Common myeloid progenitor, CD34-positive (primary cell): ENCODE results near the gene NTN3.

Experiments
- CTCF ChIA-PET: fragments of 350-600 bp; sonication (Branson Sonifier 250); formaldehyde crosslinking; loops from one replicate; lab custom pipeline; 2021; ENCODE audit warnings: antibody characterized with exemption; lab: Charles Lee
- POLR2A ChIA-PET: fragments of 350-600 bp; sonication (Branson Sonifier 250); formaldehyde crosslinking; loops from one replicate; lab custom pipeline; 2021; ENCODE audit warnings: antibody characterized with exemption; lab: Charles Lee
- DNase-seq, 3 donors: peaks; one replicate each; pipeline versions ENCODE4 v3.0.0 to v3.0.0-alpha.2; 2013
- H3K27ac ChIP-seq, 2 experiments: 1 replicate in 1 of 2; 2 replicates in 1 of 2; pipeline ENCODE4 v1.7.0; 2013; ENCODE audit warnings: inconsistent platforms in 2 of 2, low read length in 2 of 2, mild to moderate bottlenecking in 2 of 2, low read depth in 1 of 2, moderate library complexity in 1 of 2; ENCODE audit not compliant: severe bottlenecking in 2 of 2, insufficient read depth in 1 of 2, poor library complexity in 1 of 2
- H3K27me3 ChIP-seq, 5 experiments: replicated peaks in 2 of 5; 1 replicate in 3 of 5; 2 replicates in 2 of 5; pipeline versions ENCODE4 v1.6.1 to v1.7.0; 2013; ENCODE audit warnings: low read length in 4 of 5, mild to moderate bottlenecking in 2 of 5, moderate library complexity in 2 of 5, inconsistent platforms in 1 of 5; ENCODE audit not compliant: insufficient read depth in 5 of 5, control insufficient read depth in 4 of 5
- H3K36me3 ChIP-seq, 4 experiments: 1 replicate in 2 of 4; 2 replicates in 2 of 4; pipeline versions ENCODE4 v1.6.1 to v1.7.0; 2013; ENCODE audit warnings: low read length in 3 of 4, control low read depth in 1 of 4, mild to moderate bottlenecking in 1 of 4; ENCODE audit not compliant: control insufficient read depth in 4 of 4, insufficient read depth in 4 of 4
- H3K4me1 ChIP-seq, 4 experiments: 1 replicate in 3 of 4; 2 replicates in 1 of 4; pipeline versions ENCODE4 v1.6.1 to v1.7.1; 2013; ENCODE audit warnings: low read length in 3 of 4, mild to moderate bottlenecking in 3 of 4, control low read depth in 1 of 4, inconsistent platforms in 1 of 4, moderate library complexity in 1 of 4; ENCODE audit not compliant: control insufficient read depth in 4 of 4, insufficient read depth in 4 of 4; ENCODE audit errors: control extremely low read depth in 1 of 4
- H3K4me3 ChIP-seq, 7 experiments: 1 replicate in 4 of 7; 2 replicates in 3 of 7; pipeline versions ENCODE4 v1.5.1 to v1.7.0; 2013; ENCODE audit warnings: mild to moderate bottlenecking in 7 of 7, low read length in 6 of 7, moderate library complexity in 6 of 7, inconsistent platforms in 2 of 7, low read depth in 2 of 7, control low read depth in 1 of 7; ENCODE audit not compliant: insufficient read depth in 4 of 7, control insufficient read depth in 1 of 7; ENCODE audit errors: extremely low read depth in 1 of 7
- H3K9me3 ChIP-seq, 5 experiments: 1 replicate in 4 of 5; 2 replicates in 1 of 5; pipeline versions ENCODE4 v1.6.1 to v1.7.1; 2013; ENCODE audit warnings: low read length in 4 of 5, mild to moderate bottlenecking in 2 of 5, inconsistent platforms in 1 of 5, low read depth in 1 of 5, moderate library complexity in 1 of 5; ENCODE audit not compliant: control insufficient read depth in 4 of 5, insufficient read depth in 2 of 5; ENCODE audit errors: control extremely low read depth in 1 of 5
- WGBS: methylation state at CpG from one replicate; pipeline ENCODE4 v1.1.5; 2013; ENCODE audit not compliant: insufficient coverage; 5-methylcytosine and 5-hydroxymethylcytosine counted together

Gene NTN3

GRCh38 chr16:2458887-2459646 lies 12.0 kb upstream of the NTN3 start:
- ChIA-PET POLR2A (interaction anchor here (0.7 kb wide), 1 partner anchor 16 kb away, joined by 3 read pairs; the partner anchor contains the start of gene TBC1D24), CTCF (interaction anchor here (1.0 to 1.4 kb wide), 2 partner anchors 13 to 42 kb away, joined by 3 to 6 read pairs; no protein-coding TSS in a partner anchor)
- H3K27ac ChIP-seq, result peak overlapping the region in 1 of 2 experiments; percentile 34
- peaks cover 6 to 56% (median 32%) of the 10 kb centered on the region in 4 experiments for H3K36me3 ChIP-seq
- no peaks in the 10 kb centered on the region for H3K9me3 ChIP-seq
- no peaks in the 10 kb centered on the region for H3K27me3 ChIP-seq
- peak overlapping the region; percentile 25 to 76 (median 69) for H3K4me3 ChIP-seq
- WGBS, result 44% methylated on average over 16 of the region's 18 CpGs
- DNase-seq, result no peak
- peaks cover 0 to 20% (median 17%) of the 10 kb centered on the region in 4 experiments for H3K4me1 ChIP-seq

- ChIA-PET CTCF (interaction anchor here (1.0 to 1.4 kb wide), 2 partner anchors 12 to 41 kb away, joined by 3 to 6 read pairs; no protein-coding TSS in a partner anchor), POLR2A (interaction anchor here (0.7 to 0.8 kb wide), 2 partner anchors 13 to 15 kb away, joined by 3 read pairs; partner anchors contain the start of gene TBC1D24)
- H3K4me3 ChIP-seq, result peak within 1 kb of the TSS; percentile 28 to 76 (median 69)
- H3K27ac ChIP-seq, result peak within 1 kb of the TSS in 1 of 2 experiments; percentile 34
- H3K4me1 ChIP-seq, result peaks cover 0 to 20% (median 17%) of the 10 kb centered on the region in 4 experiments
- H3K36me3 ChIP-seq, result peaks cover 6 to 53% (median 29%) of the 10 kb centered on the region in 4 experiments
- H3K27me3 ChIP-seq, result no peaks in the 10 kb centered on the region
- WGBS, result 1% methylated on average over 47 of the region's 66 CpGs
- H3K9me3 ChIP-seq, result no peaks in the 10 kb centered on the region
- DNase-seq, result peak; percentile 95 to 97 (median 97)
Measured at GRCh38 chr16:2459647-2460390, 11.3 kb upstream of the NTN3 start, which contains the start of gene TEDC2. TEDC2 (plus strand) TSS chr16:2460109; CDS start chr16:2460145, 36 bp downstream.

- Histone ChIP-seq H3K9me3 (no peaks in the 10 kb centered on the region), H3K27ac (no peak overlapping the region), H3K36me3 (peaks cover 6 to 48% (median 26%) of the 10 kb centered on the region in 4 experiments), H3K4me1 (peaks cover 0 to 20% (median 17%) of the 10 kb centered on the region in 4 experiments), H3K4me3 (peak overlapping the region; percentile 20 to 76 (median 69)), H3K27me3 (no peaks in the 10 kb centered on the region)
- WGBS, result 3% methylated on average over 15 of the region's 20 CpGs
- CTCF ChIA-PET, result no interaction called here
- no peak for DNase-seq
- POLR2A ChIA-PET, result interaction anchor here (0.8 kb wide), 1 partner anchor 13 kb away, joined by 3 read pairs; no protein-coding TSS in a partner anchor
Measured at GRCh38 chr16:2460391-2460713, 10.7 kb upstream of the NTN3 start.

DNA sequence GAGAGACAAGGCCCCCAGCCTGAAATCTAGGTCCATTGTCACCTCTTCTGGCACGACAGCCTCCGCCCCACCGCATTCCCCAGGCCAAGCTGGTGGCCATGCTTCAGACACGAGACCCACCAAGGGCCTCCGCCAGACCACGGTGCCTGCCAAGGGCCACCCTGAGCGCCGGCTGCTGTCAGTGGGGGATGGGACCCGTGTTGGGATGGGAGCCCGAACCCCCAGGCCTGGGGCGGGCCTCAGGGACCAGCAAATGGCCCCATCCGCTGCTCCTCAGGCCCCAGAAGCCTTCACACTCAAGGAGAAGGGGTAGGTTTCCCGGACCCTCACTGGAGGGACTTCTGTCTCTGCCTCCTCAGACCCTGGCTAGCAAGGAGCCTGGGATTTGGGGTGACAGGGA lies 10.2 kb upstream of the NTN3 start:
- CTCF ChIA-PET, result no interaction called here
- POLR2A ChIA-PET, result no interaction called here
- Histone ChIP-seq H3K27me3 (no peaks in the 10 kb centered on the region), H3K4me3 (peak overlapping the region in 1 of 7 experiments; percentile 75), H3K4me1 (peaks cover 0 to 20% (median 17%) of the 10 kb centered on the region in 4 experiments), H3K36me3 (peaks cover 6 to 43% (median 21%) of the 10 kb centered on the region in 4 experiments), H3K27ac (no peak overlapping the region), H3K9me3 (no peaks in the 10 kb centered on the region)
- 100% methylated on average over 6 of the region's 13 CpGs for WGBS
- DNase-seq, result no peak

- 94% methylated on average over 20 of the region's 23 CpGs for WGBS
- Histone ChIP-seq H3K9me3 (no peaks in the 10 kb centered on the region), H3K36me3 (peaks cover 0 to 30% (median 8%) of the 10 kb centered on the region in 4 experiments), H3K4me1 (peaks cover 0 to 26% (median 20%) of the 10 kb centered on the region in 4 experiments), H3K27ac (no peak overlapping the region), H3K27me3 (no peaks in the 10 kb centered on the region), H3K4me3 (no peak overlapping the region)
- ChIA-PET CTCF (interaction anchor here (1.2 to 1.4 kb wide), 2 partner anchors 8 to 23 kb away, joined by 3 to 5 read pairs; partner anchors contain the start of gene NTN3), POLR2A (no interaction called here)
- no peak for DNase-seq
Measured at GRCh38 chr16:2462031-2462866, 8.8 kb upstream of the NTN3 start.

- POLR2A ChIA-PET, result no interaction called here
- CTCF ChIA-PET, result no interaction called here
- Histone ChIP-seq H3K36me3 (peaks cover 0 to 17% (median 3%) of the 10 kb centered on the region in 4 experiments), H3K9me3 (no peaks in the 10 kb centered on the region), H3K4me3 (no peak overlapping the region), H3K4me1 (peaks cover 0 to 40% (median 36%) of the 10 kb centered on the region in 4 experiments), H3K27ac (no peak overlapping the region), H3K27me3 (peaks cover 0 to 11% (median 2%) of the 10 kb centered on the region in 5 experiments)
- DNase-seq, result no peak
- 91% methylated on average over 8 of the region's 12 CpGs for WGBS
Measured at GRCh38 chr16:2464333-2464732, 6.8 kb upstream of the NTN3 start.
